H54 (cell line): Measurements from ENCODE around the gene GNLY.
"Not testable (repeated sequence)": the region's sequence is repeated elsewhere in the genome, so short reads cannot be mapped to it uniquely, and the experiment has no call there.

ENCODE experiments used
- DNase-seq: peaks from one replicate; pipeline ENCODE4 v3.0.0; 2011; ENCODE audit warnings: low spot score, mixed read lengths; ENCODE audit not compliant: insufficient read length
- FAIRE-seq: peaks from 3 replicates; lab custom pipeline; 2011; peaks lifted over from hg19 to GRCh38; lab: Jason Lieb, UNC
- POLR2A ChIP-seq: IDR thresholded peaks from 2 replicates; pipeline ENCODE4 v1.6.1; 2011; ENCODE audit warnings: low read depth, mild to moderate bottlenecking, low read length

The GNLY gene

GRCh38 chr2:85669549-85669948 lies 24.6 kb upstream of the GNLY start:
- FAIRE-seq (no peak), DNase-seq (no peak)
- no peak for TF ChIP-seq POLR2A

GRCh38 chr2:85670416-85670815 lies 23.7 kb upstream of the GNLY start:
- not testable (repeated sequence) for DNase-seq, FAIRE-seq

- FAIRE-seq, result no peak
- TF ChIP-seq POLR2A, result no peak
- no peak for DNase-seq
Measured at GRCh38 chr2:85672456-85672855, 21.7 kb upstream of the GNLY start.

- FAIRE-seq (no peak), DNase-seq (no peak)
- TF ChIP-seq POLR2A, result no peak
Measured at GRCh38 chr2:85673716-85674375, 20.3 kb upstream of the GNLY start.

- FAIRE-seq (no peak), DNase-seq (no peak)
- no peak for TF ChIP-seq POLR2A
Measured at GRCh38 chr2:85674417-85674816, 19.7 kb upstream of the GNLY start.

- no peak for TF ChIP-seq POLR2A
- FAIRE-seq (no peak), DNase-seq (no peak)
Measured at GRCh38 chr2:85675427-85675826, 18.7 kb upstream of the GNLY start.

GRCh38 chr2:85675866-85676548 lies 18.2 kb upstream of the GNLY start:
- FAIRE-seq, result no peak
- DNase-seq, result no peak
- no peak for TF ChIP-seq POLR2A

GRCh38 chr2:85678377-85678776 lies 15.8 kb upstream of the GNLY start:
- DNase-seq (no peak), FAIRE-seq (no peak)
- TF ChIP-seq POLR2A, result no peak

GRCh38 chr2:85678794-85679672 lies 15.1 kb upstream of the GNLY start:
- FAIRE-seq, result no peak
- DNase-seq, result peak; percentile 76
- no peak for TF ChIP-seq POLR2A

GRCh38 chr2:85680707-85681371 lies 13.3 kb upstream of the GNLY start:
- DNase-seq (no peak), FAIRE-seq (no peak)
- TF ChIP-seq POLR2A, result no peak

- DNase-seq, result no peak
- FAIRE-seq, result no peak
- no peak for TF ChIP-seq POLR2A
Measured at GRCh38 chr2:85681372-85681763, 12.8 kb upstream of the GNLY start.

- no peak for DNase-seq
- FAIRE-seq, result no peak
- TF ChIP-seq POLR2A, result no peak
Measured at GRCh38 chr2:85681776-85682175, 12.4 kb upstream of the GNLY start.

GRCh38 chr2:85682378-85682777 lies 11.8 kb upstream of the GNLY start:
- DNase-seq (no peak), FAIRE-seq (no peak)
- no peak for TF ChIP-seq POLR2A

- FAIRE-seq (no peak), DNase-seq (no peak)
- no peak for TF ChIP-seq POLR2A
Measured at GRCh38 chr2:85684380-85684779, 9.8 kb upstream of the GNLY start.
